GM12878 (cell line): Measurements from ENCODE around the gene MYD88. TPM values are rescaled to one million over a fixed set of nuclear protein-coding genes. Genes with fewer than 3 reads are reported as not detected.

Source experiments
- ATAC-seq: fragments of 200-7000 bp; cut with Tn5 transposase; 3 replicates; pipeline ENCODE4 v1.9.1; 2020; ENCODE audit warnings: mild to moderate bottlenecking, moderate library complexity
- BruUV-seq: library from RNA; stranded (reverse); fragments of 400-500 nt; replicated peaks from 2 replicates; lab custom pipeline; 2021; lab: Mats Ljungman, UMichigan
- CTCF ChIA-PET: fragments of 300-600 bp; sonication (Branson Sonifier 250); formaldehyde crosslinking; extraction: SDS; loops from one replicate; lab custom pipeline; 2021; ENCODE audit warnings: inconsistent platforms; lab: Yijun Ruan, JAX
- POLR2A ChIA-PET: fragments of 350-600 bp; formaldehyde crosslinking; extraction: SDS; loops from one replicate; lab custom pipeline; 2021; ENCODE audit warnings: inconsistent platforms; lab: Charles Lee
- RAD21 ChIA-PET: fragments of 300-600 bp; sonication (Branson Sonifier 250); formaldehyde crosslinking; loops from one replicate; lab custom pipeline; 2023; ENCODE audit warnings: antibody characterized with exemption; ENCODE audit not compliant: unreplicated experiment; lab: Charles Lee
- SMC1A ChIA-PET: fragments of 300-600 bp; sonication (Branson Sonifier 250); formaldehyde crosslinking; loops from one replicate; lab custom pipeline; 2023; ENCODE audit not compliant: unreplicated experiment, uncharacterized antibody; lab: Charles Lee
- DNase-seq: peaks from one replicate; pipeline ENCODE4 v3.0.0-alpha.2; 2011; ENCODE audit warnings: low read depth, low spot score
- FAIRE-seq: peaks from 3 replicates; lab custom pipeline; 2011; peaks lifted over from hg19 to GRCh38; lab: Jason Lieb, UNC
- H2AFZ ChIP-seq: 2 replicates; pipeline ENCODE4 v1.6.0; 2011; ENCODE audit warnings: low read depth, low read length, control low read depth; ENCODE audit not compliant: control insufficient read depth
- H3K27ac ChIP-seq: 2 replicates; pipeline ENCODE4 v1.5.1; 2011; ENCODE audit warnings: control low read depth; ENCODE audit not compliant: control insufficient read depth, insufficient read depth
- H3K27me3 ChIP-seq, 2 experiments: replicated peaks in 1 of 2; 2 replicates each; pipeline versions ENCODE4 v1.6.0 to v1.6.1; 2011; ENCODE audit warnings: low read length in 1 of 2; ENCODE audit not compliant: control insufficient read depth in 2 of 2, insufficient read depth in 2 of 2
- H3K36me3 ChIP-seq, 2 experiments: 2 replicates each; pipeline ENCODE4 v1.5.1; 2011; ENCODE audit warnings: low read length in 1 of 2; ENCODE audit not compliant: control insufficient read depth in 2 of 2, insufficient read depth in 2 of 2
- H3K4me1 ChIP-seq: 2 replicates; pipeline ENCODE4 v1.6.1; 2011; ENCODE audit warnings: mild to moderate bottlenecking, low read length, moderate library complexity, mixed read lengths; ENCODE audit not compliant: control insufficient read depth, insufficient read depth
- H3K4me2 ChIP-seq: 2 replicates; pipeline ENCODE4 v1.6.0; 2011; ENCODE audit warnings: control low read depth; ENCODE audit not compliant: control insufficient read depth, insufficient read depth
- H3K4me3 ChIP-seq: fragments of 200-600 bp; sonication (generic); 2 replicates; pipeline ENCODE4 v1.5.1; 2016
- H3K79me2 ChIP-seq: 2 replicates; pipeline ENCODE4 v1.6.0; 2011; ENCODE audit warnings: low read length; ENCODE audit not compliant: control insufficient read depth, insufficient read depth
- H3K9ac ChIP-seq: 2 replicates; pipeline ENCODE4 v1.8.0; 2011; ENCODE audit warnings: low read length, control low read depth, mixed read lengths; ENCODE audit not compliant: control insufficient read depth, insufficient read depth
- H3K9me3 ChIP-seq: replicated peaks from 3 replicates; pipeline ENCODE4 v1.5.1; 2011; ENCODE audit warnings: mild to moderate bottlenecking, low read length; ENCODE audit not compliant: control insufficient read depth, insufficient read depth
- H4K20me1 ChIP-seq: 2 replicates; pipeline ENCODE4 v1.6.0; 2011; ENCODE audit not compliant: control insufficient read depth, insufficient read depth
- CBX5 ChIP-seq: sonication (generic); IDR thresholded peaks from 2 replicates; pipeline ENCODE4 v1.6.1; 2016; ENCODE audit warnings: low read depth, moderate library complexity, mild to moderate bottlenecking, inconsistent platforms
- CREM ChIP-seq: IDR thresholded peaks from 2 replicates; pipeline ENCODE4 v1.6.1; 2014; ENCODE audit warnings: antibody characterized with exemption, low read depth
- CUX1 ChIP-seq: IDR thresholded peaks from 2 replicates; pipeline ENCODE4 v1.6.1; 2012; ENCODE audit warnings: improper control_type of control experiment, low read depth, low read length; ENCODE audit not compliant: insufficient replicate concordance
- GATAD2B ChIP-seq: fragments of 450-650 bp; conservative IDR thresholded peaks from 2 replicates; pipeline ENCODE4 v1.6.1; 2017; ENCODE audit warnings: low read depth, mild to moderate bottlenecking, moderate library complexity
- IRF5 ChIP-seq: fragments of 450-650 bp; IDR thresholded peaks from 2 replicates; pipeline ENCODE4 v1.6.1; 2017; ENCODE audit warnings: borderline replicate concordance
- KAT2A ChIP-seq: conservative IDR thresholded peaks from 2 replicates; pipeline ENCODE4 v1.6.1; 2011; ENCODE audit warnings: low read depth, low read length; ENCODE audit not compliant: control insufficient read depth
- MEF2B ChIP-seq: fragments of 450-650 bp; IDR thresholded peaks from 2 replicates; pipeline ENCODE4 v1.6.1; 2018; ENCODE audit warnings: mild to moderate bottlenecking, moderate library complexity; ENCODE audit not compliant: partially characterized antibody, poor library complexity, severe bottlenecking
- RUNX3 ChIP-seq: IDR thresholded peaks from 2 replicates; pipeline ENCODE4 v1.6.1; 2012; ENCODE audit warnings: low read length, inconsistent platforms
- SIX5 ChIP-seq: IDR thresholded peaks from 2 replicates; pipeline ENCODE4 v1.6.1; 2011; ENCODE audit warnings: mild to moderate bottlenecking, low read depth, low read length, moderate library complexity; ENCODE audit not compliant: severe bottlenecking
- SP1 ChIP-seq: IDR thresholded peaks from one replicate; pipeline ENCODE4 v1.6.1; 2011; ENCODE audit warnings: low read depth, low read length
- YBX1 ChIP-seq: fragments of 450-650 bp; IDR thresholded peaks from 2 replicates; pipeline ENCODE4 v1.6.1; 2016; ENCODE audit warnings: antibody characterized with exemption
- WGBS: methylation state at CpG from one replicate; pipeline ENCODE4 v1.1.6; 2016; ENCODE audit warnings: low lambda C conversion rate; ENCODE audit not compliant: insufficient replicate concordance, insufficient coverage; ENCODE audit errors: missing lambda C conversion rate; 5-methylcytosine and 5-hydroxymethylcytosine counted together
- in situ Hi-C: fragments of 300-500 bp; cut with MboI; formaldehyde crosslinking; loops from 9 replicates; pipeline ENCODE4 v1.14.3; 2018; ENCODE audit warnings: mixed read lengths
- intact Hi-C: fragments of 100-400 bp; cut with micrococcal nuclease; formaldehyde crosslinking; loops from one replicate; pipeline ENCODE4 v1.14.2; 2022; ENCODE audit not compliant: unreplicated experiment
- polyA plus RNA-seq, 11 experiments: library from polyadenylated mRNA; depleted of rRNA in 4 of 11; unstranded in 6 of 11; stranded (reverse) in 5 of 11; fragments of >200 nt; fragmentation: Nextera tagmentation in 4 of 11; fragmentation: Illumina TruSeq in 1 of 11; extraction: Ambion mirVana in 4 of 11; extraction: Trizol in 1 of 11; gene quantifications; 1 replicate in 1 of 11; 2 replicates in 10 of 11; pipeline versions ENCODE4 v1.2.1 to v1.2.3, GENCODE V29; 2011 to 2016; ENCODE audit warnings: inconsistent platforms in 2 of 11, missing spikeins in 2 of 11, low read depth in 1 of 11
- total RNA-seq, 4 experiments: library from RNA; depleted of rRNA in 3 of 4; stranded (reverse); fragments of >200 nt in 3 of 4; fragmentation: Illumina TruSeq in 1 of 4; extraction: Trizol in 1 of 4; gene quantifications; 2 replicates each; pipeline versions ENCODE4 v1.2.1 to v1.2.3, GENCODE V29; 2013 to 2021
- TF ChIP-seq, protein P1 (sequence below): fragments of 450-650 bp; IDR thresholded peaks from 2 replicates; pipeline ENCODE4 v1.6.1; 2017; ENCODE audit warnings: antibody characterized with exemption, mild to moderate bottlenecking, moderate library complexity

Gene MYD88
- total and polyA plus RNA-seq, 10 of the 15 experiments (the other 5 are each of a cell fraction or from before 2014, with no cell fraction given): 5.5 to 84.8 (median 67.5) TPM

GRCh38 chr3:38170722-38171121 lies 32.3 kb downstream of the MYD88 start (continued):
- TF ChIP-seq GATAD2B (no peak), IRF5 (no peak), SIX5 (no peak), SP1 (no peak), CBX5 (no peak)
- TF ChIP-seq, protein P1, sequence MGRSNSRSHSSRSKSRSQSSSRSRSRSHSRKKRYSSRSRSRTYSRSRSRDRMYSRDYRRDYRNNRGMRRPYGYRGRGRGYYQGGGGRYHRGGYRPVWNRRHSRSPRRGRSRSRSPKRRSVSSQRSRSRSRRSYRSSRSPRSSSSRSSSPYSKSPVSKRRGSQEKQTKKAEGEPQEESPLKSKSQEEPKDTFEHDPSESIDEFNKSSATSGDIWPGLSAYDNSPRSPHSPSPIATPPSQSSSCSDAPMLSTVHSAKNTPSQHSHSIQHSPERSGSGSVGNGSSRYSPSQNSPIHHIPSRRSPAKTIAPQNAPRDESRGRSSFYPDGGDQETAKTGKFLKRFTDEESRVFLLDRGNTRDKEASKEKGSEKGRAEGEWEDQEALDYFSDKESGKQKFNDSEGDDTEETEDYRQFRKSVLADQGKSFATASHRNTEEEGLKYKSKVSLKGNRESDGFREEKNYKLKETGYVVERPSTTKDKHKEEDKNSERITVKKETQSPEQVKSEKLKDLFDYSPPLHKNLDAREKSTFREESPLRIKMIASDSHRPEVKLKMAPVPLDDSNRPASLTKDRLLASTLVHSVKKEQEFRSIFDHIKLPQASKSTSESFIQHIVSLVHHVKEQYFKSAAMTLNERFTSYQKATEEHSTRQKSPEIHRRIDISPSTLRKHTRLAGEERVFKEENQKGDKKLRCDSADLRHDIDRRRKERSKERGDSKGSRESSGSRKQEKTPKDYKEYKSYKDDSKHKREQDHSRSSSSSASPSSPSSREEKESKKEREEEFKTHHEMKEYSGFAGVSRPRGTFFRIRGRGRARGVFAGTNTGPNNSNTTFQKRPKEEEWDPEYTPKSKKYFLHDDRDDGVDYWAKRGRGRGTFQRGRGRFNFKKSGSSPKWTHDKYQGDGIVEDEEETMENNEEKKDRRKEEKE: no peak

DNA sequence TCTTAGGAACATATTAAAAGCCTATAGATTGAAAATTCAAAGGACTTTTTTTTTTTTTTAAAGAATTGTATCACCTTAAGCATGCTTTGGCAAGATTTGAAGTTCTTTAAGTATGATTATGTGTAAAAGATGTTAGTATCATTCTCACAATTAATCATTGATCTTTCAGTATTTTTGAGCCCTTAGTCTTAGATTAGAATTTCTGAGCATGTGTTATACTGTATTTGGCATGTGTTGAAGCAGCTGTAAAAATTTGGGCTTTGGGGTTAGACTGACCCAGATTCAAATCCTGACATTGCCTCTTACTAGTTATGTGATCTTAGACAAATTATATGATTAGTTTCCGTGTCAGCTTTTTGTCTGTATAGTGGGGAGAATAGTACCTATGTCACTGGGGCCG lies 33.2 kb downstream of the MYD88 start:
- ChIA-PET SMC1A (interaction anchor here (0.8 to 3.2 kb wide), 16 partner anchors 8 to 110 kb away, joined by 3 to 18 read pairs (median 4); partner anchors contain the start of genes ACAA1 and MYD88), RAD21 (interaction anchor here (0.8 to 1.7 kb wide), 4 partner anchors 8 to 65 kb away, joined by 3 to 6 read pairs (median 3); partner anchors contain the start of gene ACAA1), CTCF (interaction anchor here (0.6 to 2.1 kb wide), 11 partner anchors 7 to 1584 kb away, joined by 3 to 6 read pairs (median 3); no protein-coding TSS in a partner anchor), POLR2A (interaction anchor here (0.5 to 2.0 kb wide), 6 partner anchors 18 to 1267 kb away, joined by 3 to 8 read pairs (median 3); partner anchors contain the start of gene ACAA1)
- DNase-seq (no peak), ATAC-seq (no peak), FAIRE-seq (no peak)
- no peak overlapping the region for H3K9ac ChIP-seq
- peaks cover 33% of the 10 kb centered on the region for H3K4me1 ChIP-seq
- H3K4me3 ChIP-seq: no peak overlapping the region
- BruUV-seq: no TSS peak
- H3K9me3 ChIP-seq: no peaks in the 10 kb centered on the region
- no peak overlapping the region for H3K27ac ChIP-seq
- in situ Hi-C loops: no loop called here
- intact Hi-C loops: no loop called here
- H3K4me2 ChIP-seq: no peak overlapping the region
- no peak overlapping the region for H2AFZ ChIP-seq
- H4K20me1 ChIP-seq: peaks cover 12% of the 10 kb centered on the region; the same call in 1 of the 2 replicates
- no peaks in the 10 kb centered on the region for H3K27me3 ChIP-seq
- H3K79me2 ChIP-seq: peaks cover 98% of the 10 kb centered on the region
- H3K36me3 ChIP-seq: no peaks in the 10 kb centered on the region
- WGBS: 64% methylated on average over 2 of the region's 2 CpGs
- TF ChIP-seq MEF2B (no peak), YBX1 (no peak), CREM (no peak), RUNX3 (no peak), KAT2A (no peak), CUX1 (no peak)
